Endothelial cell of umbilical vein (primary cell): ENCODE data around the gene AQP3.

Experiments used
- FOS ChIP-seq: IDR thresholded peaks from 2 replicates; pipeline ENCODE4 v1.6.1; 2011; ENCODE audit warnings: mild to moderate bottlenecking, low read length, moderate library complexity, borderline replicate concordance; ENCODE audit not compliant: insufficient read depth
- MYC ChIP-seq: IDR thresholded peaks from one replicate; pipeline ENCODE4 v1.6.1; 2011; ENCODE audit warnings: mild to moderate bottlenecking, low read depth, low read length
- POLR2A ChIP-seq: IDR thresholded peaks from 2 replicates; pipeline ENCODE4 v1.6.1; 2012; ENCODE audit warnings: low read depth, mild to moderate bottlenecking, control low read depth, low read length
- POLR2AphosphoS5 ChIP-seq: IDR thresholded peaks from 2 replicates; pipeline ENCODE4 v1.6.1; 2012; ENCODE audit warnings: low read depth, mild to moderate bottlenecking, control low read depth, low read length, moderate library complexity; ENCODE audit not compliant: insufficient read depth
- TF ChIP-seq, protein P1 (sequence below), 2 donors: IDR thresholded peaks; 1 replicate in 1 of 2; 2 replicates in 1 of 2; pipeline ENCODE4 v1.5.1; 2011; ENCODE audit warnings: low read length in 2 of 2, mild to moderate bottlenecking in 2 of 2, moderate library complexity in 2 of 2, control low read depth in 1 of 2, inconsistent platforms in 1 of 2, low read depth in 1 of 2; ENCODE audit not compliant: insufficient read depth in 1 of 2; ENCODE audit errors: extremely low read depth in 1 of 2
- TF ChIP-seq, protein P2 (sequence below): IDR thresholded peaks from 2 replicates; pipeline ENCODE4 v1.6.1; 2011; ENCODE audit not compliant: insufficient read depth, insufficient read length

DNA sequence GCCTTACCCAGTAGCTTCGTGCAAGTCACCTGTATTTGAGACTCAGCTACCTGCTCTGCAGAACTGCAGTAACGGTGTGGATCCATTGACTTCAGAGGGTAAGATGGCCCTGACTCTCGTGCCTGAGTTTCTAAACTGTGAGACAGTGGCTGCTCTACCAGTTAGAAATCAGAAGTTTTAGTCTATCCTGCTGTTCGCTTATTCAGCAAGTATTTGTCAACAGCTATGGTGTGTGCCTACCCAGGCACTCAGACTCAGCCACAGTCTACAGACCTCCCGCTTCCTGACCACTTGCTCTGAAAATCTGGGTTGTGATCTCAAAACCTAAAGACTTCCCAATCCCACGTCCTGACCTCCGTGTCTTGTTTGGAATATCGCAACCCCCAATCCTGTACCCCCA, 13.5 kb downstream of the AQP3 start:
- TF ChIP-seq, protein P1, sequence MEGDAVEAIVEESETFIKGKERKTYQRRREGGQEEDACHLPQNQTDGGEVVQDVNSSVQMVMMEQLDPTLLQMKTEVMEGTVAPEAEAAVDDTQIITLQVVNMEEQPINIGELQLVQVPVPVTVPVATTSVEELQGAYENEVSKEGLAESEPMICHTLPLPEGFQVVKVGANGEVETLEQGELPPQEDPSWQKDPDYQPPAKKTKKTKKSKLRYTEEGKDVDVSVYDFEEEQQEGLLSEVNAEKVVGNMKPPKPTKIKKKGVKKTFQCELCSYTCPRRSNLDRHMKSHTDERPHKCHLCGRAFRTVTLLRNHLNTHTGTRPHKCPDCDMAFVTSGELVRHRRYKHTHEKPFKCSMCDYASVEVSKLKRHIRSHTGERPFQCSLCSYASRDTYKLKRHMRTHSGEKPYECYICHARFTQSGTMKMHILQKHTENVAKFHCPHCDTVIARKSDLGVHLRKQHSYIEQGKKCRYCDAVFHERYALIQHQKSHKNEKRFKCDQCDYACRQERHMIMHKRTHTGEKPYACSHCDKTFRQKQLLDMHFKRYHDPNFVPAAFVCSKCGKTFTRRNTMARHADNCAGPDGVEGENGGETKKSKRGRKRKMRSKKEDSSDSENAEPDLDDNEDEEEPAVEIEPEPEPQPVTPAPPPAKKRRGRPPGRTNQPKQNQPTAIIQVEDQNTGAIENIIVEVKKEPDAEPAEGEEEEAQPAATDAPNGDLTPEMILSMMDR (IDR thresholded peaks at IDR 0.05; ENCODE audit: extremely low read depth in 1 of 2, insufficient read depth in 1 of 2, low read depth in 1 of 2, low read length in 2 of 2) = no peak
- no peak for TF ChIP-seq POLR2A
- TF ChIP-seq, protein P2, sequence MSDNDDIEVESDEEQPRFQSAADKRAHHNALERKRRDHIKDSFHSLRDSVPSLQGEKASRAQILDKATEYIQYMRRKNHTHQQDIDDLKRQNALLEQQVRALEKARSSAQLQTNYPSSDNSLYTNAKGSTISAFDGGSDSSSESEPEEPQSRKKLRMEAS = no peak
- no peak for TF ChIP-seq FOS
- no peak for TF ChIP-seq POLR2AphosphoS5
- TF ChIP-seq MYC = no peak
